ENCODE data around the gene GNAZ.

GNAZ gene

GRCh38 chr22:23122216-23122957, 52.1 kb downstream of the GNAZ start:
- no peak overlapping the region for H3K4me3 ChIP-seq (replicated peaks; ENCODE audit: low read depth, low read length)
- no peak for DNase-seq (ENCODE audit: extremely low read depth, low read depth)
- TF ChIP-seq, protein P1, sequence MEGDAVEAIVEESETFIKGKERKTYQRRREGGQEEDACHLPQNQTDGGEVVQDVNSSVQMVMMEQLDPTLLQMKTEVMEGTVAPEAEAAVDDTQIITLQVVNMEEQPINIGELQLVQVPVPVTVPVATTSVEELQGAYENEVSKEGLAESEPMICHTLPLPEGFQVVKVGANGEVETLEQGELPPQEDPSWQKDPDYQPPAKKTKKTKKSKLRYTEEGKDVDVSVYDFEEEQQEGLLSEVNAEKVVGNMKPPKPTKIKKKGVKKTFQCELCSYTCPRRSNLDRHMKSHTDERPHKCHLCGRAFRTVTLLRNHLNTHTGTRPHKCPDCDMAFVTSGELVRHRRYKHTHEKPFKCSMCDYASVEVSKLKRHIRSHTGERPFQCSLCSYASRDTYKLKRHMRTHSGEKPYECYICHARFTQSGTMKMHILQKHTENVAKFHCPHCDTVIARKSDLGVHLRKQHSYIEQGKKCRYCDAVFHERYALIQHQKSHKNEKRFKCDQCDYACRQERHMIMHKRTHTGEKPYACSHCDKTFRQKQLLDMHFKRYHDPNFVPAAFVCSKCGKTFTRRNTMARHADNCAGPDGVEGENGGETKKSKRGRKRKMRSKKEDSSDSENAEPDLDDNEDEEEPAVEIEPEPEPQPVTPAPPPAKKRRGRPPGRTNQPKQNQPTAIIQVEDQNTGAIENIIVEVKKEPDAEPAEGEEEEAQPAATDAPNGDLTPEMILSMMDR (IDR thresholded peaks at IDR 0.05; ENCODE audit: low read depth, low read length, missing control alignments): no peak

- TF ChIP-seq, protein P1 (IDR thresholded peaks at IDR 0.05; ENCODE audit: low read depth, low read length, missing control alignments): no peak
- no peak overlapping the region for H3K4me3 ChIP-seq (replicated peaks; ENCODE audit: low read depth, low read length)
- no peak for DNase-seq (ENCODE audit: extremely low read depth, low read depth)
Measured at GRCh38 chr22:23122992-23123803, 52.9 kb downstream of the GNAZ start.

DNA sequence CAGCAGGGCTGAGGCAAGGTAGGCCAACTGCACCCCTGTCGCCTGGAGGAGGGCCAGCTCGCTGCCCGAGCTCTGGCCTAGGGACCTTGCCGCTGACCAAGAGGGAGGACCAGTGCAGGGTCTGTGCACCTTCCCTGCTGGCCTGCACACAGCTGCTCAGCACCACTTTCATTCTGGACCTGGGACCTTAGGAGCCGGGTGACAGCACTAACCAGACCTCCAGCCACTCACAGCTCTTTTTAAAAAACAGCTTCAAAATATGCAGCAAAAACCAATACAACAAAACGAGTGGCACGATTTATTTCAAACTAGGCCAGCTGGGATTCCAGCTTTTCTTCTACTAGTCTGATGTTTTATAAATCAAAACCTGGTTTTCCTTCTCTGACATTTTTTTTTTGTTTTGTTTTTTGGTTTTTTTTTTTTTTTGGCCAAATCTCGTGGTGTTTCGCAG, 53.5 kb downstream of the GNAZ start:
- no peak for DNase-seq (ENCODE audit: extremely low read depth, low read depth)
- TF ChIP-seq, protein P1 (IDR thresholded peaks at IDR 0.05; ENCODE audit: low read depth, low read length, missing control alignments): no peak
- H3K4me3 ChIP-seq (replicated peaks; ENCODE audit: low read depth, low read length): no peak overlapping the region

DNA sequence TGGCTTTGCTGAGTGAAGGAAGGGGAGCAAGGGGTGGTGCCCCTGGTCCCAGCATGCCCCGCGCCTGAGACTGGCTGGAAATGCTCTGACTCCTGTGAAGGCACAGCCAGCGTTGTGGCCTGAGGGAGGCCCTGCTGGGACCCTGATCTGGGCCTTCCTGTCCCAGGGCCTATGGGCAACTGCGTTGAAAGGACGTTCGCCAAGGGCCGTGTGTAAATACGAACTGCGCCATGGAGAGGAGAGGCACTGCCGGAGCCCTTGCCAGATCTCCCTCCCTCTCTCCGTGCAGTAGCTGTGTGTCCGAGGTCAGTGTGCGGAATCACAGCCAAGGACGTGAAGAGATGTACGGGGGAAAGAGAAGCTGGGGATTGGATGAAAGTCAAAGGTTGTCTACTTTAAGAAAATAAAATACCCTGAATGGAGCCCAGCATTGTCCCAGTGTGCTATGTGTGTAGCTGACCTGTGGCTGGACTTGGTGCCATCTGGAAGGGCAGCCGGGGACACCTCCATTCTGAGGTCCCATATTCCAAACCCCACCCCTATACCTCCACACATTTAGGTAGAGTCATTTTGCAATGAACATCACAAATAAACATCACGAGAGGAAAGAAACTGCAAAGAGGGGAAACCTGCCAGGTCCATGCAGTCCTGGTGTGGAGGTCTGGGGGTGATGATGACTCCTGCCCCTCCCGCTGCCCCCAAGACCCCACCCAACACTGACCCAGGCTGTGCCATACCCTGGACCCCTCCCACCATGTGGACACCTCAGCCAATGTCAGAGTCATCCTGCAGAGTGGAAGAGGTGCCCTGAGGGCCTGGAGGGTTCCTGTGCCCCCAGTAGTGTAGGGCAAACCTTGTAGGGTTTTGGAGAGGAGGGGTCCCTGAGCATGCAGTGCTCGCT, 54.5 kb downstream of the GNAZ start:
- TF ChIP-seq, protein P1 (IDR thresholded peaks at IDR 0.05; ENCODE audit: low read depth, low read length, missing control alignments): no peak
- DNase-seq (ENCODE audit: extremely low read depth, low read depth): no peak
- H3K4me3 ChIP-seq (replicated peaks; ENCODE audit: low read depth, low read length): no peak overlapping the region

DNA sequence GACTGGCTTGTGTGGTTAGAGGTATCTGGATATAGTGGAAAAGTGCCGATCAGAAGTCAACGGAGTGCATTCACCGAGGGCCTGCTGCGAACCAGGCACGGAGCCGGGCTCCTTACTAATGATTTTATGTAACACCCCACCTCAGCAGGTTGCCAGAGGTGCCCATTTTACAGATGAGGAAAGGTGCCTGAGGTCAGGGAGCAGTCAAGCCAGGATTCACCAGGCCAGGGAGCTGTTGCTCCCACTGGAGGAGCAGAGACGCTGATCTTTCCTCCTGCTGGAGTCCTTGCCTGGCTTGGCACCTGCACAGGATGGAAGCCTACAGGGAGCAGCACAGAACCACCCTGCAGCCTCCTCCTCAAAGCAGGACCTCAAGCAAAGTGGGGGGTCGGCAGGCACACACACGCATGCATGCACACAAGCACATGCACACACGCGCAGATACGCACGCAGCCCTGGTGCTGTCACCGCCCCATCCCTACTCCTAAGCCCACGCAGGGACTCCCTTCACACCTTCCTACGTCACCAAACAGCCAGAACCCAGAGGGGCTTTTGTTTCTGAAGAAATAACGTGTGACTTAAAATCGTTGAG, 55.3 kb downstream of the GNAZ start:
- DNase-seq (ENCODE audit: extremely low read depth, low read depth): no peak
- TF ChIP-seq, protein P1 (IDR thresholded peaks at IDR 0.05; ENCODE audit: low read depth, low read length, missing control alignments): no peak
- H3K4me3 ChIP-seq (replicated peaks; ENCODE audit: low read depth, low read length): no peak overlapping the region
